IPS-18a (cell line): Measurements from ENCODE around the gene IGSF23.
"Not testable (repeated sequence)": the region's sequence is repeated elsewhere in the genome, so short reads cannot be mapped to it uniquely, and the experiment has no call there.

Experiments
- H3K27ac ChIP-seq: one replicate; pipeline ENCODE4 v1.5.1; 2013; ENCODE audit warnings: low read length
- H3K27me3 ChIP-seq: one replicate; pipeline ENCODE4 v1.6.1; 2013; ENCODE audit warnings: mild to moderate bottlenecking, low read length; ENCODE audit not compliant: control insufficient read depth, insufficient read depth
- H3K36me3 ChIP-seq: one replicate; pipeline ENCODE4 v1.6.1; 2013; ENCODE audit warnings: low read depth, low read length; ENCODE audit not compliant: control insufficient read depth
- H3K4me1 ChIP-seq: one replicate; pipeline ENCODE4 v1.6.1; 2013; ENCODE audit warnings: low read depth, low read length; ENCODE audit not compliant: control insufficient read depth
- H3K4me3 ChIP-seq: one replicate; pipeline ENCODE4 v1.5.1; 2013; ENCODE audit warnings: low read length
- H3K9ac ChIP-seq: one replicate; pipeline ENCODE4 v1.6.1; 2013; ENCODE audit warnings: mild to moderate bottlenecking, low read length, moderate library complexity
- H3K9me3 ChIP-seq: one replicate; pipeline ENCODE4 v1.6.1; 2013; ENCODE audit warnings: low read depth, low read length; ENCODE audit not compliant: control insufficient read depth

Gene IGSF23

GRCh38 chr19:44681992-44682790 is 68.8 kb downstream of the IGSF23 start:
- H3K27me3 ChIP-seq: no peaks in the 10 kb centered on the region
- no peaks in the 10 kb centered on the region for H3K36me3 ChIP-seq
- H3K9me3 ChIP-seq: no peaks in the 10 kb centered on the region
- no peaks in the 10 kb centered on the region for H3K4me1 ChIP-seq
- H3K4me3 ChIP-seq: no peak overlapping the region
- H3K9ac ChIP-seq: no peak overlapping the region
- H3K27ac ChIP-seq: no peak overlapping the region

DNA sequence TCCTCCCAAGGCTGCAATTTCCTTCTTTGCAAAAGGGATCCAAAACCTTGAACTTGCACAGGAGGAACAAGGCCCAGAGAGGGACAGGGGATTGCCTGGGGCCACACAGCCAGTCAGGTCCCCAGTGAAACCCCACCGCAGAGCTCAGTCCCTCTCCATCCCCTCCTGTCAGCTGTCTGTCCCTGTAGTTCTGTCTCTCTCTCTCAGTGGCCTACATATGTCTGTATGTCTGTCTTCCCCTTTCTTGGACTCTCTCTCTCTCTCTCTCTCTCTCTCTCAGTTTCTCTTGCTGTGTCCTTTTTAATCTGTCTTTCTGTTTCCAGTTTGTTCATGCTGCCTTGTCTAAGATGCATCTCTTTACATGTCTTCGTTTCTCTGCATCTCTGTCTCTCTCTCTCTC is 69.4 kb downstream of the IGSF23 start:
- Histone ChIP-seq H3K9me3 (no peaks in the 10 kb centered on the region), H3K36me3 (no peaks in the 10 kb centered on the region), H3K27me3 (no peaks in the 10 kb centered on the region), H3K4me3 (no peak overlapping the region), H3K9ac (no peak overlapping the region), H3K4me1 (no peaks in the 10 kb centered on the region), H3K27ac (no peak overlapping the region)

GRCh38 chr19:44683434-44684210 is 70.3 kb downstream of the IGSF23 start:
- Histone ChIP-seq H3K9me3 (no peaks in the 10 kb centered on the region), H3K36me3 (no peaks in the 10 kb centered on the region), H3K4me3 (no peak overlapping the region), H3K27me3 (no peaks in the 10 kb centered on the region), H3K4me1 (no peaks in the 10 kb centered on the region), H3K9ac (no peak overlapping the region), H3K27ac (no peak overlapping the region)

DNA sequence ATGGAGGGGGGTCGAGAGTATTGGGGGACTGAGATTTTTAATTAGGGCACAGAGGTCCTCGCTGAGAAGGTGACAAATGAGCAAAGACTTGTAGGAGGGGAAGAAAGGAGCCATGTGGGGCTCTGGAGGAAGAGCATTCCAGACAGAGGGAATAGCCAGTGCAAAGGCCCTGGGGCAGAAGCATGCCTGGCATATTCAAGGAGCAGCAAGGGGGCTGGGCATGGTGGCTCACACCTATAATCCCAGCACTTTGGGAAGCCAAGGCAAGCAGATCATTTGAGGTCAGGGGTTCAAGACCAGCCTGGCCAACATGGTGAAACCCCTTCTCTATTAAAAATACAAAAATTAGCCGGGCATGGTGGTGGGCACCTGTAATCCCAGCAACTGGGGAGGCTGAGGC is 71.0 kb downstream of the IGSF23 start:
- H3K36me3 ChIP-seq: not testable (repeated sequence)

GRCh38 chr19:44684892-44685863 is 71.8 kb downstream of the IGSF23 start:
- no peak overlapping the region for H3K27ac ChIP-seq
- no peak overlapping the region for H3K4me3 ChIP-seq
- no peaks in the 10 kb centered on the region for H3K9me3 ChIP-seq
- H3K36me3 ChIP-seq: no peaks in the 10 kb centered on the region
- no peak overlapping the region for H3K9ac ChIP-seq
- H3K27me3 ChIP-seq: no peaks in the 10 kb centered on the region
- no peaks in the 10 kb centered on the region for H3K4me1 ChIP-seq

More for the DNA sequence above, 71.0 kb downstream of the IGSF23 start:
- not testable (repeated sequence) for H3K9ac ChIP-seq, H3K27me3 ChIP-seq, H3K4me1 ChIP-seq, H3K27ac ChIP-seq, H3K4me3 ChIP-seq, H3K9me3 ChIP-seq

DNA sequence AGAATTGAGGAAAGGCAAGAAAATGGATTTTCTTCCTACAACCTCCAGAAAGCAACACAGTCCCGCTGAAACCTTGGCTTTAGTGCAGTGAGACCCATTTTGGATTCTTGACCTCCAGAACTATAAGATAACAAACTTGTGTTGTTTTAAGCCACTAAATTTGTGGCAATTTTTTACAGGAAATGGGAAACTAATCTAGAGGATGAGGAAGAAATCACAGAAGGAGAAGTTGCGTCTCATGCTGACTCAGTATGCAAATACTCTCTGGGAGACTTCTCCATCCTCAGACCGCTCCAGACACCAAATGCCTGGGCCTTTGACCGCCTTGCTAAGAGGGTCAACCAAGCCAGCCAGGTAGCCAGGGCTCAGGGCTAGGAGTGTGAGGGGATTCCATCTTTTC is 72.5 kb downstream of the IGSF23 start:
- Histone ChIP-seq H3K4me3 (no peak overlapping the region), H3K27ac (no peak overlapping the region)

More for the DNA sequence above, 72.5 kb downstream of the IGSF23 start:
- Histone ChIP-seq H3K4me1 (no peaks in the 10 kb centered on the region), H3K9ac (no peak overlapping the region), H3K9me3 (no peaks in the 10 kb centered on the region), H3K36me3 (no peaks in the 10 kb centered on the region), H3K27me3 (no peaks in the 10 kb centered on the region)
